K562 (cell line): ENCODE data around the gene SLC39A11.

ENCODE experiments used
- DPF2 ChIP-seq: fragments of 450-650 bp; IDR thresholded peaks from 2 replicates; pipeline ENCODE4 v1.6.1; 2016
- ERF ChIP-seq: fragments of 450-650 bp; formaldehyde crosslinking; IDR thresholded peaks from 2 replicates; pipeline ENCODE4 v1.4.0; 2020; ENCODE audit warnings: mild to moderate bottlenecking, mixed read lengths
- ESRRA ChIP-seq: fragments of 450-650 bp; IDR thresholded peaks from 2 replicates; pipeline ENCODE4 v1.6.1; 2014; ENCODE audit warnings: low read depth, mild to moderate bottlenecking, moderate library complexity, borderline replicate concordance
- POLR2AphosphoS5 ChIP-seq: IDR thresholded peaks from 2 replicates; pipeline ENCODE4 v1.6.1; 2011; ENCODE audit warnings: mild to moderate bottlenecking, low read depth, low read length, moderate library complexity; ENCODE audit not compliant: control insufficient read depth, insufficient read depth
- ZNF3 ChIP-seq: fragments of 250-450 bp; sonication (Bioruptor Pico); IDR thresholded peaks from 2 replicates; pipeline ENCODE4 v1.5.0; 2021; ENCODE audit warnings: mild to moderate bottlenecking, moderate library complexity

DNA sequence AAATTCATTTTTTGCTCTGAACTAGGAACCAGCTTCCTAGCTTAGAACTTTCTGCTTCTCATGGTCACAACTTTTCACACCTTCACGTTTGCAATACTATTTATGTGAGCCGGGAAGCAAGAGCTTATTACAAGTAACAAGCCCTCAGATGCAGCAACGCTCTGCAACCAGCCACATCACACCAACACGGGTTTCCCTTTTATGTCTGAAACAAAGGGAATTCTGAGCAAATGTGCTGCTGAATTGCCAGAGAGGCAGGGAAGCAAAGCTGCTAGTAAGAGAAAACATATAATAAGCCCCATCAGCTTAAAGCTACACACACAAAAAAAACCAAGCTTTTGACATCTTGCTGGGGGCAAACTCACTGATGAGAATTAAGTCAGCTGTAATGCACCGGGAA is 122.2 kb downstream of the SLC39A11 start:
- TF ChIP-seq ESRRA: no peak
- TF ChIP-seq POLR2AphosphoS5: no peak
- TF ChIP-seq ERF (CRISPR knock-in tag): no peak
- TF ChIP-seq ZNF3 (CRISPR knock-in tag): no peak
- TF ChIP-seq DPF2: no peak
